ENCODE measurements around the gene SRRT.

Gene SRRT

GRCh38 chr7:100874577-100875355 lies at the start of gene SRRT:
TSS of gene SRRT (plus strand) at chr7:100875103. CDS start at chr7:100875591, 488 bp downstream.
- Histone ChIP-seq H3K27me3 (ENCODE audit: low read depth, low read length) (no peaks in the 10 kb centered on the region), H3K79me2 (ENCODE audit: low read length) (peaks cover 57% of the 10 kb centered on the region), H3K4me2 (ENCODE audit: low read length) (peak within 1 kb of the TSS; percentile 91), H3K9me3 (ENCODE audit: insufficient read depth, low read length) (no peaks in the 10 kb centered on the region), H3K4me1 (ENCODE audit: low read length) (peaks cover 16% of the 10 kb centered on the region), H3K4me3 (ENCODE audit: low read length) (peak within 1 kb of the TSS; percentile 94), H4K20me1 (ENCODE audit: insufficient read depth, low read length) (peaks cover 39% of the 10 kb centered on the region), H3K36me3 (replicated peaks; ENCODE audit: low read depth, low read length) (peaks cover 60% of the 10 kb centered on the region), H2AFZ (ENCODE audit: low read depth, low read length) (0 out of 2 replicates have a peak within 1 kb of the TSS, but pooled peaks have one; percentile 19), H3K9ac (ENCODE audit: low read length) (peak within 1 kb of the TSS; percentile 99), H3K27ac (ENCODE audit: low read length) (peak within 1 kb of the TSS; percentile 83)
- TF ChIP-seq CTCF (IDR thresholded peaks at IDR 0.05; ENCODE audit: low read depth, low read length), result no peak
- no peak for TF ChIP-seq EZH2phosphoT487 (IDR thresholded peaks at IDR 0.05; ENCODE audit: low read depth)

GRCh38 chr7:100825215-100825671 lies 49.7 kb upstream of the SRRT start:
- no peaks in the 10 kb centered on the region for H3K27me3 ChIP-seq (ENCODE audit: low read depth, low read length)
- H3K79me2 ChIP-seq (ENCODE audit: low read length), result no peaks in the 10 kb centered on the region
- no peak overlapping the region for H3K4me3 ChIP-seq (ENCODE audit: low read length)
- H3K4me1 ChIP-seq (ENCODE audit: low read length), result peaks cover 13% of the 10 kb centered on the region
- no peak overlapping the region for H3K27ac ChIP-seq (ENCODE audit: low read length)
- H3K36me3 ChIP-seq (replicated peaks; ENCODE audit: low read depth, low read length), result no peaks in the 10 kb centered on the region
- TF ChIP-seq CTCF (IDR thresholded peaks at IDR 0.05; ENCODE audit: low read depth, low read length) (no peak), EZH2phosphoT487 (IDR thresholded peaks at IDR 0.05; ENCODE audit: low read depth) (no peak)
- no peak overlapping the region; the same call in 1 of the 2 replicates for H2AFZ ChIP-seq (ENCODE audit: low read depth, low read length)
- no peaks in the 10 kb centered on the region for H4K20me1 ChIP-seq (ENCODE audit: insufficient read depth, low read length)
- H3K9ac ChIP-seq (ENCODE audit: low read length), result no peak overlapping the region
- peak overlapping the region; percentile 41 for H3K4me2 ChIP-seq (ENCODE audit: low read length)
- H3K9me3 ChIP-seq (ENCODE audit: insufficient read depth, low read length), result no peaks in the 10 kb centered on the region

GRCh38 chr7:100825751-100826513 lies 49.0 kb upstream of the SRRT start:
- Histone ChIP-seq H2AFZ (ENCODE audit: low read depth, low read length) (no peak overlapping the region; the same call in 1 of the 2 replicates), H3K9me3 (ENCODE audit: insufficient read depth, low read length) (no peaks in the 10 kb centered on the region), H3K36me3 (replicated peaks; ENCODE audit: low read depth, low read length) (no peaks in the 10 kb centered on the region), H3K9ac (ENCODE audit: low read length) (no peak overlapping the region; the same call in 1 of the 2 replicates), H4K20me1 (ENCODE audit: insufficient read depth, low read length) (no peaks in the 10 kb centered on the region), H3K27me3 (ENCODE audit: low read depth, low read length) (no peaks in the 10 kb centered on the region), H3K4me1 (ENCODE audit: low read length) (peaks cover 20% of the 10 kb centered on the region), H3K27ac (ENCODE audit: low read length) (no peak overlapping the region), H3K4me3 (ENCODE audit: low read length) (no peak overlapping the region), H3K79me2 (ENCODE audit: low read length) (no peaks in the 10 kb centered on the region), H3K4me2 (ENCODE audit: low read length) (peak overlapping the region; percentile 41)
- peak; percentile 36; the same call in 1 of the 2 replicates for TF ChIP-seq CTCF (IDR thresholded peaks at IDR 0.05; ENCODE audit: low read depth, low read length)
- TF ChIP-seq EZH2phosphoT487 (IDR thresholded peaks at IDR 0.05; ENCODE audit: low read depth), result no peak

All from OCI-LY3 (cell line).